Tibial artery (tissue), 4 donors: Measurements from ENCODE around the gene MYO1B.

Source experiments
- DNase-seq, 2 donors: peaks; one replicate each; pipeline ENCODE4 v3.0.0-alpha.2; 2019
- H3K27ac ChIP-seq, 2 donors: fragments of 200-600 bp; sonication (generic) in 1 of 2; 1 replicate in 1 of 2; 2 replicates in 1 of 2; pipeline ENCODE4 v1.5.1; 2018 to 2019; ENCODE audit warnings: mild to moderate bottlenecking in 1 of 2
- H3K27me3 ChIP-seq, 2 donors: fragments of 200-600 bp; sonication (generic) in 1 of 2; one replicate each; pipeline versions ENCODE4 v1.5.1 to v1.6.0; 2016 to 2019
- H3K36me3 ChIP-seq, 3 donors: fragments of 200-600 bp; sonication (generic) in 2 of 3; one replicate each; pipeline ENCODE4 v1.5.1; 2016 to 2019; ENCODE audit warnings: mild to moderate bottlenecking in 2 of 3
- H3K4me1 ChIP-seq, 4 donors: fragments of 200-600 bp; sonication (generic) in 2 of 4; 1 replicate in 3 of 4; 2 replicates in 1 of 4; pipeline ENCODE4 v1.5.1; 2016 to 2019
- H3K4me3 ChIP-seq, 2 donors: fragments of 200-600 bp; sonication (generic) in 1 of 2; 1 replicate in 1 of 2; 2 replicates in 1 of 2; pipeline ENCODE4 v1.5.1; 2018 to 2019; ENCODE audit warnings: mild to moderate bottlenecking in 2 of 2
- H3K9me3 ChIP-seq, 3 donors: fragments of 200-600 bp; sonication (generic) in 1 of 3; one replicate each; pipeline ENCODE4 v1.5.1; 2016 to 2019
- CTCF ChIP-seq, 2 experiments: fragments of 200-600 bp in 1 of 2; fragments of 450-650 bp in 1 of 2; IDR thresholded peaks; one replicate each; pipeline ENCODE4 v1.5.1; 2017 to 2019; ENCODE audit warnings: antibody characterized with exemption in 2 of 2, mild to moderate bottlenecking in 1 of 2, moderate library complexity in 1 of 2
- intact Hi-C: fragments of 100-400 bp; cut with DNase I; formaldehyde crosslinking; loops from one replicate; pipeline ENCODE4 v1.15.0; 2023; ENCODE audit warnings: low total_unique reads

Gene MYO1B

GRCh38 chr2:191212119-191212518, 33.1 kb upstream of the MYO1B start:
- intact Hi-C loops = no loop called here

GRCh38 chr2:191213333-191213732, 31.9 kb upstream of the MYO1B start:
- no peak for TF ChIP-seq CTCF (IDR thresholded peaks at IDR 0.05)

More at GRCh38 chr2:191212119-191212518, 33.1 kb upstream of the MYO1B start:
- no peak overlapping the region for H3K4me3 ChIP-seq
- H3K9me3 ChIP-seq = peaks cover 0 to 12% (median 7%) of the 10 kb centered on the region in 3 donors
- H3K27me3 ChIP-seq = no peaks in the 10 kb centered on the region
- TF ChIP-seq CTCF (IDR thresholded peaks at IDR 0.05) = no peak
- H3K36me3 ChIP-seq = no peaks in the 10 kb centered on the region
- H3K4me1 ChIP-seq = no peaks in the 10 kb centered on the region
- no peak overlapping the region for H3K27ac ChIP-seq
- no peak for DNase-seq

GRCh38 chr2:191215230-191215629, 30.0 kb upstream of the MYO1B start:
- no peak for TF ChIP-seq CTCF (IDR thresholded peaks at IDR 0.05)
- Histone ChIP-seq H3K4me3 (no peak overlapping the region), H3K36me3 (no peaks in the 10 kb centered on the region), H3K4me1 (peaks cover 0 to 14% (median 6%) of the 10 kb centered on the region in 4 donors), H3K9me3 (peaks cover 0 to 12% (median 7%) of the 10 kb centered on the region in 3 donors), H3K27me3 (no peaks in the 10 kb centered on the region), H3K27ac (no peak overlapping the region)
- intact Hi-C loops = loop anchor here (5.0 kb wide), 1 partner anchor 302 kb away; no protein-coding TSS in a partner anchor
- no peak for DNase-seq

More at GRCh38 chr2:191213333-191213732, 31.9 kb upstream of the MYO1B start:
- no peak overlapping the region for H3K4me3 ChIP-seq
- no peaks in the 10 kb centered on the region for H3K36me3 ChIP-seq
- H3K27ac ChIP-seq = no peak overlapping the region
- peaks cover 0 to 12% (median 7%) of the 10 kb centered on the region in 3 donors for H3K9me3 ChIP-seq
- no peak for DNase-seq
- peaks cover 0 to 11% (median 3%) of the 10 kb centered on the region in 4 donors for H3K4me1 ChIP-seq
- no peaks in the 10 kb centered on the region for H3K27me3 ChIP-seq
- intact Hi-C loops = no loop called here

- no peaks in the 10 kb centered on the region for H3K36me3 ChIP-seq
- peaks cover 0 to 14% (median 6%) of the 10 kb centered on the region in 4 donors for H3K4me1 ChIP-seq
- H3K27me3 ChIP-seq = no peaks in the 10 kb centered on the region
- intact Hi-C loops = loop anchor here (5.0 kb wide), 1 partner anchor 302 kb away; no protein-coding TSS in a partner anchor
- H3K4me3 ChIP-seq = no peak overlapping the region
- H3K9me3 ChIP-seq = peaks cover 0 to 11% (median 7%) of the 10 kb centered on the region in 3 donors
- no peak overlapping the region for H3K27ac ChIP-seq
- no peak for DNase-seq
- no peak for TF ChIP-seq CTCF (IDR thresholded peaks at IDR 0.05)
Measured at GRCh38 chr2:191215666-191216065, 29.5 kb upstream of the MYO1B start.

GRCh38 chr2:191217580-191217979, 27.6 kb upstream of the MYO1B start:
- intact Hi-C loops = loop anchor here (5.0 kb wide), 1 partner anchor 300 kb away; no protein-coding TSS in a partner anchor

More at GRCh38 chr2:191217580-191217979, 27.6 kb upstream of the MYO1B start:
- no peak for TF ChIP-seq CTCF (IDR thresholded peaks at IDR 0.05)
- DNase-seq = no peak
- H3K27me3 ChIP-seq = no peaks in the 10 kb centered on the region
- no peaks in the 10 kb centered on the region for H3K36me3 ChIP-seq
- peaks cover 0 to 14% (median 6%) of the 10 kb centered on the region in 4 donors for H3K4me1 ChIP-seq
- no peak overlapping the region for H3K27ac ChIP-seq
- H3K4me3 ChIP-seq = no peak overlapping the region
- no peaks in the 10 kb centered on the region for H3K9me3 ChIP-seq
